DMS153 treated with DMSO at 0.1 percent for 48 hours (cell line): ENCODE measurements around the gene BLMH.
"Not testable (repeated sequence)": the region's sequence is repeated elsewhere in the genome, so short reads cannot be mapped to it uniquely, and the experiment has no call there.

ENCODE experiments used
- DNase-seq: peaks from one replicate; lab custom pipeline; 2025; ENCODE audit not compliant: unreplicated experiment; lab: John Stamatoyannopoulos, UW

BLMH gene

GRCh38 chr17:30230596-30231125 is 61.1 kb downstream of the BLMH start:
- no peak for DNase-seq

DNA sequence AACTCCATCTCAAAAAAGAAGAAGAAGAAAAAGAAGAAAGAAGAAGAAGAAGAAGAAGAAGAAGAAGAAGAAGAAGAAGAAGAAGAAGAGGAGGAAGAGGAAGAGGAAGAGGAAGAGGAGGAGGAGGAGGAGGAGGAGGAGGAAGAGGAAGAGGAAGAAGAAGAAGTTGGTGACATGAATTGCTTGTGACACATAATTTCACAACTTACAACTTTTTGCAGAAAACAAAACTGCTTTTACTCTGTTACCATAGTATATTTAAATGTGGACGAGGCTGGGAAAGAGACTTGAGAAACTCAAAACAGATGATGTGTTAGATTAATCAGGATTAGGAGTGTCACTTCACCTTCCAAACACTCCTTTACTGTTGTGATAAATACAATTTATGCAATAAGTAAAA is 61.7 kb downstream of the BLMH start:
- DNase-seq, result not testable (repeated sequence)

DNA sequence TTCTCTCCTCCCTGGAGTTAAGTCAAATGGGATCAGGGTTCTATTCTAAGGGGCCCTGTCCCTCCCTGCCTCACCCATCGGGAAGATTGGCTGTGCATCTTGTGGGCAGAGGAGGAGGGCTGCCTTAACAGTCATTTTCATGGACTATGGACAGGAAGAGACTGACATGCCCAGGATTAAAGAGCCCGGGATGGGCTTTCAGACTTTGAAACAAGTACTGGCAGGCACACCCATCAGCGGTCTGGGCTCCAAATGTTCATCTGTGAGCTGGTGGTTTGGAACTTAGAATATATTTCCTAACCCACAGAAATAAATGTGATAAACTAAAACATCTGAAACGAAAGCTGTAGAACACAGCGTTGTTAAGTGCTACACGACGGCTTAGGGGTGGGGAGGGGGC is 62.7 kb downstream of the BLMH start:
- no peak for DNase-seq

- DNase-seq, result no peak
Observed at GRCh38 chr17:30228011-30228410, 63.7 kb downstream of the BLMH start.

DNA sequence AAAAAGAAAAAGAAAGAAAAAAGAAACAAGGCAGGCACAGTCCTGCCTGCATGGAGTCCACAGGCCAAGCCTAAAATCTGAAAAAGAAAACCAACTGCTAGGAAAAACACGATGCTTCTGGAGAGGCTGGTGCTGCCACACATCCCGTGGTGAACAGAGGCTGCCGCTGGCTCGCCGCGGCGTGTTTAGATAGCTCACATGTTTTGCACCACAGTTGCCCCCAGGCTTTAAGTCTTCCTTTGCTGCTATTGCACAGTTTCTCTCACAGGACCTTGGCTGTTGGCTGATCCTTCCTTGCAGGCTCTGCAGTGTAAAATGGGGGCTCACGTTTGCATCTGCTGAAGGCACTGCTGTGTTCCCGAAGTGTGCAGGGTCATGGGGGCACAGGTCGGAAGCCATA is 64.9 kb downstream of the BLMH start:
- DNase-seq, result no peak

- DNase-seq, result no peak
Observed at GRCh38 chr17:30225919-30226553, 65.7 kb downstream of the BLMH start.

GRCh38 chr17:30225112-30225511 is 66.6 kb downstream of the BLMH start:
- DNase-seq, result no peak

DNA sequence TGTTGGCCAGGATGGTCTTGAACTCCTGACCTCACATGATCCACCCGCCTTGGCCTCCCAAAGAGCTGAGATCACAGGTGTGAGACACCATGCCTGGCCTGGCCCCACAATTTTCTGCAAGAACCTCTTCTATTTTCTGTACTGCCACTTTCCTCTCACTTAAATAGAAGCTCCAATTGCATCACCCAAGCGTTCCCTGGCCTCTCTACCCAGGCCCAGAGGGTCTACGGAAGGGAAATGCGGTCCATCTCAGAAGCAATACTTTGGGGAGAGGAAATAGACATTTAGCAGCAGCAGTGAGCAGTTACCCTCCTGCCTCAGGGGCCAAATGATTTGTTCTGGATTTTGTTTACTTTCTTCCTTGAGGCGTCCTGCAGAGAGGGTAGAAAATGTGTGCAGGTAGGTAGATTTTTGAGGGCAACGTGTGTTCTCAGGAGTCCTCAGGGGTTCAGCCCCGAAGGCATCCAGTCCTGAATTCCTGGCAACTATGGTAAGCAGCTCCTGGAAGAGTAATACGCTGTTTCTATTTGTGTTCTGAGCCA is 67.3 kb downstream of the BLMH start:
- no peak for DNase-seq

DNA sequence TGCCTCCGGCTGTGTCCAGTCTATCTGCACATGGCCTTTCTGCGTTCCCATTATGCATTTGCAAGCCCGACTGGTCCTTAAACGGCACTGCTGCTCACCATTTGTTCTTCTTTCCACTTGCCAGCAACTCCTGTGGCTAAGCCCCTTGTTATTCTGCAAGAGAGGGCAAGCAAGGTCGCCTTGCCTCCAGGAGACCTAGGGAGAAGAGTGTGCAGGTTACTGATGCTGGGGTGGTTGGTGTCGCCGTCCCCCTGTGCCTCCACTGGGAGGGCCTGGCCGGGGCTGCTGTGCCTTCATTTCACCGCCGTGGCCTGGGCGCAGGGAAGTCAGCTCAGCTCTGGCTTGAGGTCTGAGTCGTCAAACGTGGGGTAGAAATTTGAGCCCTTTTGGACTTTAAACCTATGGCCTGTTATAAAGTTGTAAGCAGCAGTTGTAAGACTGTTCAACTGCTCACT is 69.0 kb downstream of the BLMH start:
- no peak for DNase-seq

DNA sequence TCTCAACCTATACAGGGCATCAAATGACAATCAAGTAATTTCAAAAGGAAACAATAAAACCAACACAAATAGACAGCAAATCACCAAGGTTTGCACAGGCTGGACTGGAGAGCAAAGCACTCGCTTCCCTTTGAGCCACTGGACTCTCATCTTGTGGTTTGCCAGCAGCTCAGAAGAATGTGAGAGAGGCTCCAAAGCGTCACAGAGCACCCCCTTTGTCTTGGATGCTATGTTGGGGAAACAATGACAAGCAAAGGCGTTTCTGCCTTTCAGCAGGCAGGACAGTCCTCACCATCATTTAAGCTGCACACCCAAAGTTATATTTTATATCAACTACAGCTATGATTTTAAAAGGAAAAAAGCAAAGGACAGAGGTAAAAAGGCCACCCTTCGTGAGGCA is 69.5 kb downstream of the BLMH start:
- DNase-seq, result no peak

GRCh38 chr17:30221346-30221745 is 70.4 kb downstream of the BLMH start:
- no peak for DNase-seq

DNA sequence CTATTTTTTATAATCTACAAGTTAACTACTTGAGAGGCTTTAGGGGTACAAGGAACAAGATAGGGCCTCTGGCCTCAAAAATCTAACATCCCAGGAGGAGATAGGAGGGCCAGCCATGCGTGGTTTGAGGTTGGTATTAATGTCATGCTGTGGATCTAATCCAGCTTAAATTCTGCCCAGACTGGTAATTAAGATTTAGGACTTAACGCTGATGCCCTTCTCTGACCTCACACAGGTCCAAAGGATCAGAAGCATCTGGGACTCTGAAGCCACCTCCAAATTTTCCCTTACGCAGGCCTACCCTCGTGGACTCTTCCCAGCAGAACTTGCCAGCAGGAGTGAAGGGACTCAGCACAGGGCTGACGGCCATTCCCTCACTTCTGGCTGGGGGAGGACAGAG is 71.3 kb downstream of the BLMH start:
- no peak for DNase-seq

DNA sequence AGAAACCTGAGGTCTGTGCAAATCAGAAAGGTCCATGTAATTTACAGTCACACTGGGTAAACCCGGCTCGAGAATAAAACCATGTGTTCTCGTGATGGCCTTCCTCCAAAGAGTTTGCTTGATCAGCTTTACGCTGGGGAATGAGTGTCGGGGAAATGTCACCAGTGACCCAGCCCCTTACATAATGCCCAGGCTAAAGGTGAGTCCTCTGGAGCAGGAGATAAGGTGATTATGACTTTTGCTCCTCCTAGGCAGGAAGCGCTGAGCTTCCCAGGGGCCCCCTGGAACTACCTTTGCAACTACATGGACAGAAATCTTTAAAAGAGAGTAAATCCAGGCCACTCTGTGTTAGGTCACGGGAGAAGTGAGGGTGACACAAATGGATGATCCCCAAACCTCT is 71.9 kb downstream of the BLMH start:
- no peak for DNase-seq

DNA sequence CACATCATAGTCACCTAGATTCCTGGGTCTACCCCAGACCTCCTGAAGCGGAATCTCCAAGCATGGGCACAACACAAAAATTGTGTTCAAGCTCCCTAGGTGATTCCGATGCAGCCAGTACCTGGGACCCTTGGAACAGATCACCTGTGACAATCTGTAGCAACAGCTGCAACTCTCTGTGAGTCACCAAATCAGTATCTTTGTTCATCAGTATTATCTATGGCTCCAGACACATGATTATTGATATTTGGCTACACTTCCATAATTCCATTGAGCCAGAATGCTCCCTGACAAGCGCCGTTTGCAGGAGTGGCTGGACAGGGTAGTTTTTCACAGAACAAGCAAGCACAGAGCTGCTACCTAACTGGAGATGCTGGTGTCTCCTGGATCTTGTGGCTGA is 72.4 kb downstream of the BLMH start:
- DNase-seq, result no peak

DNA sequence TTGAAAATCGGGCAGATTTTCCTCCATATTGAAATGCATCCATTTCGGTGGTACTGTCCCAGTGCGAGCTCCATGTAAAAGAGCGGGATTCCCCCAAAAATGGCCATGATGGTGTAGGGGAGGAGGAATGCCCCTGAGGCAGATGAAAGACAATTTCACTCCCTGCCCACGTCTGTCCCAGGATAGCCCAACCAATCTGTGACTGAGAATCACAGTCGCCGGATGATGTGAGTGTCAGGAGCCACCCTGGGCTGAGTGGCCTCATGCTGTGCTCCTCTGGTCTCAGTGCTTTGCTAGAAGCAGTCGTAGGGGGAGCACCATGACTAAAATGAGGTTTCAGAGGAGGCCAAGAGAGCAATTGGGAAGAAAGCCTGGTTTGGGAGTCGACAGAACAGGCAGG is 72.9 kb downstream of the BLMH start:
- DNase-seq, result no peak

DNA sequence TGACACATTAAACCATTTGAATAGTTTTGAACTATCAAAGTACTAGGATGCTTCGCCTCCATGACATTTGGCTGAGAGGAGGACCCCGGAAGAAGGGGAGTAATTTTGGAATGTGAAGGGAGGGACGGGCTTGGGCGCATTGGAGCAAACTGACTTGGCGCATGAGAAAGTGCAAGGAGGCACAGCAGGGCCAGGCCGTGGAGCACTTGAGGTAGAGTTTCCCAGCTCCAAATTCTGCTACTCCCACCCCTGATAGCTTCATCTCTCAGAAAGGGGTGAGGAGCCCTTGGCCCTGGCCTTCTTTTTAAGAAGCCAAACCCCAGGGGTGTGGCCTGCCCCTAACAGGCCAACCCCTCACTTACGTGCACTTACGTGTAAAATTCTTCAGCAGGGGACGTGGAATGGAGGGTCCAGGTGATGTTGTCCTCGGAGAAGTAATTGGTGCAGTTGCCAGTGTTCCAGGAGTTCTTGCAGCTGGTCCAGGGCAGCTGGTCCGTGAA is 73.9 kb downstream of the BLMH start:
- DNase-seq, result no peak

- no peak for DNase-seq
Observed at GRCh38 chr17:30217054-30217453, 74.7 kb downstream of the BLMH start.

DNA sequence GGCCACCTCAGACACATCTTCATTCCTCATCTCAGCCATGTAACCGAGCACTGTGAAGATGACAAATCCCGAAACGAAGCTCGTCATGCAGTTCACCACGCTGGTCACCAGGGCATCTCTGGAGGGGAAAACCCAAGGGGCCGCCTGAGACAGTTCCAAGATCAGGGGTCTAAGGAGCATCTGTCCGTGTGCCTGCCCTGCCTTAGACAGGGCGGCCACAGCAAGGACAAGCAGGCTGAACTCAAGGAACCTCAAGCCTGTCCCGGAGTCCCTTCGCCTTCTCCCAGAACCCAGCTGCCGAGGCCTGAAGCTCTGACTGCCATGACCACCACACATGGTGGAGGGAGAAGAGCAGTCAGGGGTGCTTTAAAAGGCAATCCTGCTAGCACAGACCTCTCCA is 79.0 kb downstream of the BLMH start:
- DNase-seq, result no peak

- DNase-seq, result no peak
Observed at GRCh38 chr17:30211371-30211770, 80.4 kb downstream of the BLMH start.

DNA sequence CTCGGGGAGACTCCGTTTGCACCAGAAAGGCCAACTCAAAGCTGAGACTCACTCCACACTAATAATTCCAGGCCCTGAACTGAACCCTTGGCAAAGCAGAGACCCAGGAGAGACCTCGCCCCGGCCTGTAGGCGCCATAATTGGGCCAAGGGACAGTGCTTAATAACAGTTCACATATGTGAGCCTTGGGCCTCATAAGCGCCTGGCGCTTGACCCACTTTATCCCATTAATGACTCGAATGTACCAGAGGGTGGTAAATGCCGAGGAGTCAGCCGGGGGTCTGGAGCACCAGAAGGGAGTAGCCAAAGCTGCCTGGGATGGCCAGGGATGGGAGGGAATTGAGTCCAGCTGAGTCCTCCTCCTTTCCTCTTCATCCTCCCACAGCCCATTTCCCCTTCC is 80.8 kb downstream of the BLMH start:
- no peak for DNase-seq

GRCh38 chr17:30210366-30210765 is 81.4 kb downstream of the BLMH start:
- no peak for DNase-seq

- DNase-seq, result no peak
Observed at GRCh38 chr17:30209930-30210329, 81.8 kb downstream of the BLMH start.

- no peak for DNase-seq
Observed at GRCh38 chr17:30208214-30208613, 83.5 kb downstream of the BLMH start.
